RCC 7860 (cell line): ENCODE data around the gene MGME1.

Source experiments
- DNase-seq: peaks from one replicate; pipeline ENCODE4 v3.0.0-alpha.2; 2015; ENCODE audit warnings: low spot score
- FAIRE-seq: peaks from 2 replicates; lab custom pipeline; 2012; peaks lifted over from hg19 to GRCh38; lab: Jason Lieb, UNC

The MGME1 gene

DNA sequence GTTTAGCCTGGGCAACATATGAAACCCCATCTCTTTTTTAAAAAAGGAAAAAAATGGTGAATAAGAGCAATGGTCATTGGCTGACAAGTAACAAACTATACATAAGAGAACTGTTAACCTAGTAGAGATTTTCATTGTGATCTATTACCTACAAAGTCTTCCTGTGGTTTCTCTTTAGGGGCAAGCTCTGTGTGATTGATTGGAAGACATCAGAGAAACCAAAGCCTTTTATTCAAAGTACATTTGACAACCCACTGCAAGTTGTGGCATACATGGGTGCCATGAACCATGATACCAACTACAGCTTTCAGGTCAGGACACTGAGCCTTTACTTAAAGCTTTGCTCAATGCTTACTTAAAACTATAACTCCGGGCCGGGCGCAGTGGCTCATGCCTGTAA, 19.2 kb downstream of the MGME1 start:
- no peak for FAIRE-seq

DNA sequence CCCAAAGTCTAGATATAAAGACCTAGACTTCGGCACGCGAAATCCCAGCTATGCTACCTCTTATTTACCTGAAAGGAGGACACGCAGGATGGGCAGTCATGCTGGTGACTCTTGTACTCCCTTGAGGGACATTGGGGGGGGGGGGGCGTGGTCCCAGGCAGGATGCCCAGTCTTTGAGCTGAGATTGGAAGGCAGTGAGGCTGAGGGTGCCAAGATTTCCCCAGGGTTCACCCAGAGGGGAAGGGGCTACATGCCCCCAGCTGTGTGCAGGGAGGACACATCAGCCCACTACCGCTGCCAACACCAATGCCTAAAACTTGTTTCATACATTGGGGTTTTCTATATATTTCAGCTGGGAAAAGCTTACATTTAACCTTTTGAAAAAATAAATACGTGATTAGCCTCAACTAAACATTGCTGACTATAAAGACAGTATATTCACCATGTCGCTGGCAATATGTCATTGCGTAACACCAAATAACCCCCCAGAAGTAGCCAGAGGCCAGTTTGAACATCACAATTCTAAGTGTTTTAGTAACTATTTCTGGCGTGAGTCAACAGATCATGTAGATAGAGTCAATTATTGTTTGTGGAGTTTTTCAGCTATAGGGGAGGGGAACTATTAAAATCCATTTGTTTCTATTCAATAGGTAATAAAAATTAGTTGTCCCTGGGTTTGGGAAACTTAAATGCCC, 21.6 kb downstream of the MGME1 start:
- FAIRE-seq, result no peak
- no peak for DNase-seq

More for the DNA sequence above, 19.2 kb downstream of the MGME1 start:
- DNase-seq, result no peak

DNA sequence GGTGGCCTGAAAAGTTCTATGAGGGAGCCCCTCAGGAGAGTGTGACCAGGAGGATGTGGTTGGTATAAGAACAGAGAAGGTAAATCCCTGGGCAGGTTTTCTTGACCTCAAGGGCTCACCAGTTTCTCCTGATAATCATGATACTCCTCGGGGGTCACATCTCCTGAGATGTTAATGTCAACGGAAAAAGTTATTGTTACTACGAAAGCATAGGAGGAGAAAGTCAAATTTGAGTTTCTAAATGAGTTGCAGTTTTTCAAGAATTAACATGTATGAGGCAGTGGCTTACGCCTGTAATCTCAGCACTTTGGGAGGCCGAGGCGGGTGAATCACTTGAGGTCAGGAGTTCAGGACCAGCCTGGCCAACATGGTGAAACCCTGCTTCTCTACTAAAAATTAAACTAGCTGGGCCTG, 23.4 kb downstream of the MGME1 start:
- FAIRE-seq (no peak), DNase-seq (no peak)

GRCh38 chr20:17992847-17993513, 24.2 kb downstream of the MGME1 start:
- DNase-seq (no peak), FAIRE-seq (no peak)

- FAIRE-seq, result no peak
- no peak for DNase-seq
Observed at GRCh38 chr20:17993546-17993945, 24.7 kb downstream of the MGME1 start.

DNA sequence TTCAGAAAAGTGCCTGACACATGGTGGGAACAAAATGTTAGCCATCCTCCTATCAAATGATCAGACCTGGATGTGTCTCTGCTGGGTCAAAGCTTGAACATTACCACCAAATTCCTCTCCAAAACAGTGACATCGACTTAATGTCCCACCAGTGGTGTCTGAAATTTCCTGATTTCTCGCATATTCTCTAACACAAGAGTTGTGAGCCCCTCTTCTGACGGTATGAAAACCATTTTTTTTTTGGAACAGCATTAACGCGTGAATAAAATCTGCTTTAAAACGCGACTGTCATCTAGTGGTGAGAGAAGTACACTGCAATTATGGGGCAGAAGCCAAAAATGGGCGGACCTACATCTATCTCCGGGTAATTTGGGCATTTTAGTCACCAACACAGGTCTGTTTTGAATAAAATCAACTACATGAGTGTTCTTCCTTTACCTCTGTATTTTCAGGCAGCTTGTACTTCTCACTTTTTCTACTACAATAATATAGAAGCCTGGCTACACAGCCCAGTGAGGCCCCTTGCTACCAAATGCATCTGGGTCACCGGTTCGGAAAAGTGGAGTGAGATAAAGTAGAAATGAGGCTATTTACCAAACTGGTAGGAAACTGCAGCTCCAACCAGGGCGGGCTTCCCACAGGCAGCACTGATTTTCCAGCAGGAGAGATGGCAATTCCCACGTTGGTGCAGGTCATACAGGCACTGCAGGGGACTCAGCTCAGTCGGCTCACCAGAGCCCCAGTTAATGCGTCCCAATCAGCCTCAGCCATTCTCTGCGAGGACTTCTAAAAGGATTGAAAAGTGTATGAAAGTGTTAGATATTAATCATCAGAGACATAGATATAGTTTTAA, 27.4 kb downstream of the MGME1 start:
- DNase-seq, result peak; percentile 41
- FAIRE-seq, result no peak

DNA sequence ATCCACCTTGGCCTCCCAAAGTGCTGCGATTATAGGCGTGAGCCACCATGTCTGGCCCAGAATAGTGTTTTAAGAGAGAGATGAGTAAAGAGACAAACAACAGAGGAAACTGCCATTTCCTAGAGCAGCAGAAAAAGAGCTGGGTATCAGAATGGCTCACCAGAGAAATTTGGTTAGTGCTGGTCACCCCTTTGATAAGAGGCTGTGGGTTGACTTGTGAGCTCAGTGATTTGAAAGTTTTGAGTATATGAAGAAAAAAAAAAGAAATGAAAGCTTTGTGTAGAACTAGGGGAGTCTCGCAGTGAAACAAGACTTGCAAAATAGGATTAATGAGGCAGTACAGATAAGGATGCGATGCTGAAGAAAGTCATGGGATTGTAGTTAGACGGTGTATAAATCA, 29.6 kb downstream of the MGME1 start:
- no peak for FAIRE-seq
- no peak for DNase-seq

GRCh38 chr20:17999566-17999965, 30.7 kb downstream of the MGME1 start:
- no peak for FAIRE-seq
- no peak for DNase-seq

DNA sequence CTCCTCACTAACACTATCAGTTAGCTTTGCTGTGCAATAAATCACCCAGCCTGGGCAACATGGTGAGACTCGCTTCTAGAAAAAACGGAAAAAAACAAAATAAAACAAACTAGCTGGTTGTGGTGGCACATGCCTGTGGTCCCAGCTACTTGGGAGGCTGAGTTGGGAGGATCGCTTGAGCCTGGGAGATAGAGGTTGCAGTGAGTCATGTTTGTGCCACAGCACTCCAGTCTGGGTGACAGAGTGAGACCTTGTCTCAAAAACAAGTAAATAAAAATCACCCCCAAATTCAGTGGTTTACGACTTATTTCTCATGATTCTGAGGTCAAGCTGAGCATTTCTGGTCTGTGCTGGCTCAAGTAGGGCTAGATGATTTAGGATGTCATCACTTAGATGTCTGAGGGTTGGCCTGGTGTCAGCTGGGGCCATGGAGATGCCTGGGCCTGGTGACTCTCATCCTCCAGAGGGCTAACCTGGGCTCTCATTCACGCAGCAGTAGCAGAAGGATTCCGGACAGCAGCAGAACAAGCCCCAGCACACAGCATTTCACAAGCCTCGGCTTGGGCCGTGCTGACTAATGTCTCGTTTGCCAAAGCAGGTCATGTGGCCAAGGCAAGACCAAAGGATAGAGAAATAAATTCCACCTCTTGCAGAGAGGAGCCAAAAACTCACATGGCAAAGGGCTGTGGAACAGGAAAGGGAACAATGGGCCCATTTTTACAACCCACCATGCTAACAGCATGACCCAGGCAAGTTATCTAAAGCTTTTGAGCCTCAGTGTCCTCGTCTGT, 32.5 kb downstream of the MGME1 start:
- no peak for FAIRE-seq
- DNase-seq, result no peak

- no peak for DNase-seq
- no peak for FAIRE-seq
Observed at GRCh38 chr20:18003897-18004296, 35.1 kb downstream of the MGME1 start.

DNA sequence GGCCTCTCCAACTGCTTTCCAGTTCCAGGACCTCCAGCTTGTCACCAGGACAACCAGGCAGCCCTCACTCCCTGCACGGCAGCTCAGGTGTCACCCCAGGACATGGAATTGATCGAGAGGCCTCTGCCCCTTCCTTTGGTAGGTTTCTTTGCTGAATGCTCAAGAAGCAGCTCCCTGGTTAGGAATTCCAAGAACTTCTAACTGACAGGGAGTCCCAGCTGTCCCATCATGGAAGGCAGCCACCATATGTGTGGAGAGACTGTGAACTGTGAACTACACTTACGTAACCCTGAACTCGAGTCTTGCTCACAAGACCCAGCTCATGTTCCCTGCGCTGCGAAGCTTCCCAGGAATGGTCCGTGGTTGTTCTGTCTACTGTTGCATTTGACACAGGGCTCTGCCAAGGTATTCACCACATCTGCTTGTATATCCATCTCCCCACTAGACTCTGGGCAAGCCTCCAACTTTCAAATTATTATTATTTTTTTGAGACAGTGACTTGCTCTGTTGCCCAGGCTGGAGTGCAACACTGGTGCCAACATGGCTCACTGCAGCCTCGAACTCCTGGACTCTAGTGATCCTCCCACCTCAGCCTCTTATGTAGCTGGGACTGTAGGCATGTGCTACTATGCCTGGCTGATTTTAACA, 35.7 kb downstream of the MGME1 start:
- no peak for DNase-seq
- FAIRE-seq, result no peak

- DNase-seq (no peak), FAIRE-seq (no peak)
Observed at GRCh38 chr20:18005170-18005989, 36.6 kb downstream of the MGME1 start.

DNA sequence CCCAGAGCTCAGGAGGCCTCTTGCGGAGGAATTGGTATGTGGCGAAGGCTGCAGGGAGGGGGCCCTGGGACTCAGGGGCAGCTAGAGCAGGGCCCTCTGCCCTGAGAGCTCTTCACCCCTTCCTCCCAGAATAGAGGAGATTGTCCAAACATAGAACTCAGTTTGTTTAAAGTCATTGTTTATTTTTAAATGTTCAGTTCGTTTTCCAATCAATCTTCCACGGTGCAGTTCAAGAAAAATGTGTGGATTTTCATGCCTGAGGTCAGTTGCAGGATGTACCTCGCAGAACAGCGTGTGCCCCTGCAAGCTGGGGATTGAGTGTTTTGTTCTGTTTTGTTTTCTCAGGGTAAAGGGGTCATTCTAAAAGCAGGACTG, 37.2 kb downstream of the MGME1 start:
- no peak for DNase-seq
- no peak for FAIRE-seq

DNA sequence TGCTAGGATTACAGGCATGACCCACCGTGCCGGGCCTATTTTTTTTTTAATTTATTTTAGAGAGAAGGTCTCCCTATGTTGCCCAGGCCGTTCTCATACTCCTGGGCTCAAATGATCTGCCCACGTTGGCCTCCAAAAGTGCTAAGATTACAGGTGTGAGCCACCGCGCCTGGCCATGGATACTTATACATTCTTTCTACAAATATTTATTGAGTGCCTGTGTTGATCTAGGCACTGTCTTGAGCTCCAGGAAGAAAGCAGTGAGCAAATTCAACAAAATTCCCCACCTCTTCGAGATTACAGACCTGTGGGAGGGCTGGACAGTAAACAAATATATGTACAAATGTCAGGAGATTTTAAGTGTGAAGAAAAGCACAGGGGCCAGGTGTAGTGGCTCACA, 37.9 kb downstream of the MGME1 start:
- FAIRE-seq (no peak), DNase-seq (no peak)

DNA sequence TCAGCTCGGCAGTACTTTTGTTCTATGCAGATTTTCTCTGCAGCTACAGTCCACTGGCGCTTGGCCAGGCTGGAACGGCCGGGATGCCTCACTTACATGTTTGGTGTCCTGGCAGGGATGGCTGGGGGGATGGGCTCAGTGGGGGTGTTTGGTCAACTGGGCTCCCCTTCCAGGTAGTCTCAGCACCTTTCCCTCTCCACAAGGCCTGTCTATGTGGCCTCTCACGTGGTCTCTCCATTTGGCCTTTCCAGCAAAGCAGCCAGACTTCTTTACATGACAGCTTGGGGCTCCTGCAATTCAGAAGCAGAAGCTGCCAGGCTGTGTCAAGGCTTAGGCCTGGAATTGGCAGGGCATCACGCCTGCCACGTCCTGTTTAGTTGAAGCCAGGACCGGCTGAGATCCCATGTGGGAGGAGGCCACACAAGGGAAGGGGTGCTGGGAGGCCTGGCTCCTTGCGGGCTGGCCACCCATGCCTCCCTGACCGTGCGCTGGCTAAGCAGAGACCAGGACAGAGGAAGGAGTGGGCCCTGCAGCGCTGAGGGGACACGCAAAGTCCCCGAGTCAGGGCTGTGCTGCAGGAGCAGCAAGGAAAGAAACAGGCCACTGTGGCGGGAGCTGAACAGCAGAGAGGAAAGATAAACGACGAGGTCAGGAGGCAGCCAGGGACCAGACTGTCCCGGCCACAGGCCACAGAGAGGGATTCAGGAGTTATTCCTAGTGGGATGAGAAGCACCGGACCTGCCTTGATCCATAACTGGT, 38.9 kb downstream of the MGME1 start:
- FAIRE-seq, result no peak
- no peak for DNase-seq

- no peak for DNase-seq
- no peak for FAIRE-seq
Observed at GRCh38 chr20:18009116-18009515, 40.3 kb downstream of the MGME1 start.

DNA sequence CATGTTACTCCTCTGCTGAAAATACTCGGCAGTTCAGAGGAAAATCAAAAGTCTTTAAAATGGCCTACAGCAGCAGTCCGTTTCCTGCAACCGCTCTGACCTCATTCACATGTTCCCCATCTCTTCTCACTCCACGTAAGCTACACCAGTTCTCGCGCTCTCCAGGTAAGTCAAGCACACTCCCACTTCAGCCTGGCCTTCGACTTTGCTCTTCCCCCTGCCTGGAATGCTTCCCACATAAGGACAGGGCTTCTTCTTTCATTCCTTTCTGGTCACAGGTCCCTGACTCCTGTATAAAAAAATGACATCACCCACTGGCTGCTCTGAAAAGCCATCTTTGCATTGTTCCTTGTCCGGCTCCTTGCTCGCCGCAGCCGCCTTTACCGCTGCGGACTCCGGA, 42.7 kb downstream of the MGME1 start:
- FAIRE-seq, result no peak

GRCh38 chr20:18011951-18012645, 43.3 kb downstream of the MGME1 start:
- FAIRE-seq (no peak), DNase-seq (no peak)

More for the DNA sequence above, 42.7 kb downstream of the MGME1 start:
- no peak for DNase-seq
